ENCODE measurements around the gene UGT1A6. TPM values are rescaled to one million over a fixed set of nuclear protein-coding genes. Genes with fewer than 3 reads are reported as not detected.
"Not testable (repeated sequence)": the region's sequence is repeated elsewhere in the genome, so short reads cannot be mapped to it uniquely, and the experiment has no call there.

The UGT1A6 gene
- total RNA-seq, 1 donor from 2014 or later = 2.3 TPM

DNA sequence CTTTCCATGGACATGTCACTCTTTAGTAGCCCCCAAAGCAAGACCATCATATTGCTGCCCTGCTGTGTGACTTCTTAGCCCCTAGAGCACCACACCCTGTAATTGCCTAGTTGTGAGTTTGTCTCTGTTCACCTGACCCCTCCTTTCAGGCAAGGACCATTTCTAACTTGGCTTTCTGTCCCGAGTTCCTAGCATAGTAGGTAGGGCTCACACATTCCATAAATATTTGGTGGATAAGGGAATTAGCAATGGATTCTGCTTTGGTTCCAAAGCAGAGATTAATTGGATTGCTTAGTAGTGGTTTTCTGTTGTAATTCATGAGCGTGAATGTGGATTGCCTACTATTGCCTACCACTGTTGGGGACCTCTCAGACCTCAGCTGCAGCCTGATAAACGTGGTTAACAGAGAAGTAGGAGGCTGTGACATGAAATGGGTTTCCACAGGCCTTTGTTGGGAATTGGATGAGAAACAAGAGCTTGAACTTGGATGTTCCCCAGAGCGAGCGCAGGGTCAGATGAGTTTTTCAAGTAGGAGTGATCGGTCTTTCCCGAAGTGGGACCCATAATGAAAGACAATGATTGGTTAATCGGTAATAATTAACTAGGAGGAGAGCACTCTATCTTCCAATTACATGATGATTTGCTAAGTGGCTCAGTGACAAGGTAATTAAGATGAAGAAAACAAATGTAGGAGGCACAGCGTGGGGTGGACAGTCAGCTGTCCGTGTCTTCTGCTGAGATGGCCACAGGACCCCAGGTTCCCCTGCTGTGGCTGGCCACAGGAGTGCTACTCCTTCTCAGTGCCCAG, 54.0 kb downstream of the UGT1A6 start:
- TF ChIP-seq, protein P1, sequence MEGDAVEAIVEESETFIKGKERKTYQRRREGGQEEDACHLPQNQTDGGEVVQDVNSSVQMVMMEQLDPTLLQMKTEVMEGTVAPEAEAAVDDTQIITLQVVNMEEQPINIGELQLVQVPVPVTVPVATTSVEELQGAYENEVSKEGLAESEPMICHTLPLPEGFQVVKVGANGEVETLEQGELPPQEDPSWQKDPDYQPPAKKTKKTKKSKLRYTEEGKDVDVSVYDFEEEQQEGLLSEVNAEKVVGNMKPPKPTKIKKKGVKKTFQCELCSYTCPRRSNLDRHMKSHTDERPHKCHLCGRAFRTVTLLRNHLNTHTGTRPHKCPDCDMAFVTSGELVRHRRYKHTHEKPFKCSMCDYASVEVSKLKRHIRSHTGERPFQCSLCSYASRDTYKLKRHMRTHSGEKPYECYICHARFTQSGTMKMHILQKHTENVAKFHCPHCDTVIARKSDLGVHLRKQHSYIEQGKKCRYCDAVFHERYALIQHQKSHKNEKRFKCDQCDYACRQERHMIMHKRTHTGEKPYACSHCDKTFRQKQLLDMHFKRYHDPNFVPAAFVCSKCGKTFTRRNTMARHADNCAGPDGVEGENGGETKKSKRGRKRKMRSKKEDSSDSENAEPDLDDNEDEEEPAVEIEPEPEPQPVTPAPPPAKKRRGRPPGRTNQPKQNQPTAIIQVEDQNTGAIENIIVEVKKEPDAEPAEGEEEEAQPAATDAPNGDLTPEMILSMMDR (IDR thresholded peaks at IDR 0.05) = no peak
- intact Hi-C loops (cut with DNase I) = no loop called here

GRCh38 chr2:233747283-233747544, 54.5 kb downstream of the UGT1A6 start:
- no peaks in the 10 kb centered on the region for H3K36me3 ChIP-seq
- H3K27me3 ChIP-seq (ENCODE audit: low read depth) = no peaks in the 10 kb centered on the region
- TF ChIP-seq, protein P1 (IDR thresholded peaks at IDR 0.05) = no peak
- intact Hi-C loops (cut with DNase I) = no loop called here
- no peak for DNase-seq
- no peak overlapping the region for H3K4me3 ChIP-seq
- H3K4me1 ChIP-seq = no peaks in the 10 kb centered on the region
- H3K9me3 ChIP-seq = peaks cover 8% of the 10 kb centered on the region
- no peak overlapping the region for H3K27ac ChIP-seq
- ATAC-seq = no peak

More for the DNA sequence above, 54.0 kb downstream of the UGT1A6 start:
- Histone ChIP-seq H3K27me3 (ENCODE audit: low read depth) (no peaks in the 10 kb centered on the region), H3K9me3 (peaks cover 8% of the 10 kb centered on the region), H3K36me3 (no peaks in the 10 kb centered on the region), H3K27ac (no peak overlapping the region), H3K4me3 (no peak overlapping the region), H3K4me1 (no peaks in the 10 kb centered on the region)
- no peak for ATAC-seq
- DNase-seq = no peak

- H3K36me3 ChIP-seq; intact Hi-C loops (cut with DNase I); DNase-seq; H3K4me3 ChIP-seq; H3K4me1 ChIP-seq; H3K27ac ChIP-seq; H3K9me3 ChIP-seq; H3K27me3 ChIP-seq (ENCODE audit: low read depth); ATAC-seq: not testable (repeated sequence)
Measured at GRCh38 chr2:233750689-233751088, 58.0 kb downstream of the UGT1A6 start.

- H3K4me3 ChIP-seq; H3K36me3 ChIP-seq; H3K9me3 ChIP-seq; intact Hi-C loops (cut with DNase I); H3K4me1 ChIP-seq; H3K27me3 ChIP-seq (ENCODE audit: low read depth); DNase-seq; H3K27ac ChIP-seq; ATAC-seq: not testable (repeated sequence)
Measured at GRCh38 chr2:233751212-233752009, 58.7 kb downstream of the UGT1A6 start.

GRCh38 chr2:233754872-233755611, 62.4 kb downstream of the UGT1A6 start:
- Histone ChIP-seq H3K27me3 (ENCODE audit: low read depth) (no peaks in the 10 kb centered on the region), H3K4me1 (no peaks in the 10 kb centered on the region), H3K9me3 (peaks cover 8% of the 10 kb centered on the region), H3K4me3 (no peak overlapping the region), H3K27ac (no peak overlapping the region), H3K36me3 (no peaks in the 10 kb centered on the region)
- TF ChIP-seq, protein P1 (IDR thresholded peaks at IDR 0.05) = no peak
- DNase-seq (no peak), ATAC-seq (no peak)
- intact Hi-C loops (cut with DNase I) = no loop called here

DNA sequence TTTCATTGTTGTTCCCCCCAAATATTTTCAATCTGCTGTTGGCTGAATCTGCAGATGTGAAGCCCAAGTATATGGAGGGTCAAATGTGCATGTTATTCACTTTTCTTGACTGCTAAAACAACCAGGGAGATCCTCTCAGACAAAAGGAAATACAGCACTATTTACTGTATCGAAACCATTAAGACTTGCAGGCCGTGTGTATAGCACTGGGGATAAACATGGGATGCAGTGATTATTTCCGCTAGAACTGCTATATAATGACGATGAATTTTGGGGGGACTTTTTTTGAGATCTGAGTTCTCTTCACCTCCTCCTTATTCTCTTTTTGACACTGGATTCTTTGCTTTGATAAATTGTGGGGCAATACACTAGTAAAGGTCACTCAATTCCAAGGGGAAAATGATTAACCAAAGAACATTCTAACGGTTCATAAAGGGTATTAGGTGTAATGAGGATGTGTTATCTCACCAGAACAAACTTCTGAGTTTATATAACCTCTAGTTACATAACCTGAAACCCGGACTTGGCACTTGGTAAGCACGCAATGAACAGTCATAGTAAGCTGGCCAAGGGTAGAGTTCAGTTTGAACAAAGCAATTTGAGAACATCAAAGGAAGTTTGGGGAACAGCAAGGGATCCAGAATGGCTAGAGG, 63.9 kb downstream of the UGT1A6 start:
- intact Hi-C loops (cut with DNase I) = no loop called here
- DNase-seq (no peak), ATAC-seq (peak in 1 of 2 donors; percentile 36)
- Histone ChIP-seq H3K36me3 (no peaks in the 10 kb centered on the region), H3K4me1 (no peaks in the 10 kb centered on the region), H3K4me3 (no peak overlapping the region), H3K27me3 (ENCODE audit: low read depth) (no peaks in the 10 kb centered on the region), H3K27ac (no peak overlapping the region), H3K9me3 (no peaks in the 10 kb centered on the region)
- TF ChIP-seq, protein P1 (IDR thresholded peaks at IDR 0.05) = no peak
